CD14-positive monocyte (primary cell): ENCODE data around the gene LRRC8C. TPM values are rescaled to one million over a fixed set of nuclear protein-coding genes. Genes with fewer than 3 reads are reported as not detected.
"Not testable (repeated sequence)": the region's sequence is repeated elsewhere in the genome, so short reads cannot be mapped to it uniquely, and the experiment has no call there.

Experiments
- DNase-seq, 3 donors: peaks; one replicate each; pipeline ENCODE4 v3.0.0-alpha.2; 2011 to 2022
- H2AFZ ChIP-seq: 2 replicates; pipeline ENCODE4 v1.6.0; 2012; ENCODE audit warnings: mild to moderate bottlenecking, low read depth, low read length, inconsistent platforms; ENCODE audit not compliant: insufficient read depth, poor library complexity, severe bottlenecking
- H3K27ac ChIP-seq, 2 donors: 1 replicate in 1 of 2; 2 replicates in 1 of 2; pipeline ENCODE4 v1.5.1; 2012 to 2013; ENCODE audit warnings: low read length in 2 of 2, control low read depth in 1 of 2, inconsistent platforms in 1 of 2, low read depth in 1 of 2, mild to moderate bottlenecking in 1 of 2
- H3K27me3 ChIP-seq, 2 donors: one replicate each; pipeline versions ENCODE4 v1.6.0 to v1.6.1; 2011 to 2013; ENCODE audit warnings: low read length in 2 of 2; ENCODE audit not compliant: control insufficient read depth in 2 of 2, insufficient read depth in 2 of 2
- H3K36me3 ChIP-seq, 2 donors: replicated peaks in 1 of 2; 1 replicate in 1 of 2; 2 replicates in 1 of 2; pipeline versions ENCODE4 v1.5.1 to v1.6.1; 2012 to 2013; ENCODE audit warnings: low read length in 2 of 2, control low read depth in 1 of 2, inconsistent platforms in 1 of 2, mild to moderate bottlenecking in 1 of 2; ENCODE audit not compliant: insufficient read depth in 2 of 2, control insufficient read depth in 1 of 2
- H3K4me1 ChIP-seq, 2 donors: 1 replicate in 1 of 2; 2 replicates in 1 of 2; pipeline versions ENCODE4 v1.5.1 to v1.6.1; 2012 to 2013; ENCODE audit warnings: low read length in 2 of 2, control low read depth in 1 of 2, inconsistent platforms in 1 of 2, mild to moderate bottlenecking in 1 of 2, moderate library complexity in 1 of 2; ENCODE audit not compliant: insufficient read depth in 2 of 2, control insufficient read depth in 1 of 2
- H3K4me2 ChIP-seq: replicated peaks from 2 replicates; pipeline ENCODE3; 2012; ENCODE audit warnings: low read length, moderate library complexity, mild to moderate bottlenecking; ENCODE audit not compliant: poor library complexity, severe bottlenecking; ENCODE audit errors: extremely low read depth
- H3K4me3 ChIP-seq, 3 experiments: fragments of 200-600 bp in 1 of 3; sonication (generic) in 1 of 3; replicated peaks in 1 of 3; 1 replicate in 2 of 3; 2 replicates in 1 of 3; pipeline ENCODE4 v1.5.1; 2011 to 2013; ENCODE audit warnings: low read length in 3 of 3, mild to moderate bottlenecking in 3 of 3, control low read depth in 2 of 3, low read depth in 2 of 3, inconsistent platforms in 1 of 3, moderate library complexity in 1 of 3
- H3K79me2 ChIP-seq: 2 replicates; pipeline ENCODE4 v1.6.0; 2012; ENCODE audit warnings: mild to moderate bottlenecking, control low read depth, inconsistent platforms, low read length, moderate library complexity; ENCODE audit not compliant: insufficient read depth
- H3K9ac ChIP-seq: 2 replicates; pipeline ENCODE4 v1.6.0; 2017; ENCODE audit warnings: low read length, mild to moderate bottlenecking; ENCODE audit not compliant: insufficient read depth, poor library complexity, severe bottlenecking
- H3K9me3 ChIP-seq, 2 donors: replicated peaks in 1 of 2; 1 replicate in 1 of 2; 2 replicates in 1 of 2; pipeline versions ENCODE4 v1.5.1 to v1.6.1; 2012 to 2013; ENCODE audit warnings: low read length in 2 of 2, control low read depth in 1 of 2; ENCODE audit not compliant: control insufficient read depth in 1 of 2, insufficient read depth in 1 of 2
- H4K20me1 ChIP-seq: 2 replicates; pipeline ENCODE4 v1.6.0; 2012; ENCODE audit warnings: mild to moderate bottlenecking, low read length, control low read depth, moderate library complexity; ENCODE audit not compliant: insufficient read depth
- H3K27ac Mint-ChIP-seq, 7 donors: one replicate each; pipeline ENCODE4 v1.8.0; 2020; ENCODE audit warnings: mild to moderate bottlenecking in 7 of 7, mixed read lengths in 7 of 7, moderate library complexity in 6 of 7, inconsistent platforms in 2 of 7
- H3K27me3 Mint-ChIP-seq, 3 donors: one replicate each; pipeline ENCODE4 v1.8.0; 2021 to 2022; ENCODE audit warnings: low read depth in 3 of 3, mild to moderate bottlenecking in 3 of 3, mixed read lengths in 3 of 3, moderate library complexity in 3 of 3, inconsistent platforms in 1 of 3
- H3K36me3 Mint-ChIP-seq, 2 donors: one replicate each; pipeline ENCODE4 v1.8.0; 2020; ENCODE audit warnings: mixed read lengths in 2 of 2, inconsistent platforms in 1 of 2, mild to moderate bottlenecking in 1 of 2
- H3K4me1 Mint-ChIP-seq: one replicate; pipeline ENCODE4 v1.8.0; 2020; ENCODE audit warnings: mild to moderate bottlenecking, mixed read lengths
- H3K4me3 Mint-ChIP-seq, 2 donors: one replicate each; pipeline ENCODE4 v1.8.0; 2020; ENCODE audit warnings: mild to moderate bottlenecking in 2 of 2, mixed read lengths in 2 of 2, moderate library complexity in 1 of 2
- H3K9me3 Mint-ChIP-seq, 7 donors: one replicate each; pipeline ENCODE4 v1.8.0; 2020 to 2022; ENCODE audit warnings: mixed read lengths in 7 of 7, mild to moderate bottlenecking in 6 of 7, moderate library complexity in 6 of 7, inconsistent platforms in 2 of 7
- WGBS: methylation state at CpG from one replicate; pipeline ENCODE4 v1.1.5; 2013; ENCODE audit warnings: missing lambda C conversion rate; ENCODE audit not compliant: insufficient coverage; 5-methylcytosine and 5-hydroxymethylcytosine counted together
- intact Hi-C, 2 donors: fragments of 100-400 bp; cut with micrococcal nuclease; formaldehyde crosslinking; loops; one replicate each; pipeline versions ENCODE4 v1.15.0 to v1.15.1; 2023
- polyA plus RNA-seq, 3 donors: library from polyadenylated mRNA; depleted of rRNA in 1 of 3; unstranded in 2 of 3; stranded (reverse) in 1 of 3; fragments of 300-500 nt in 2 of 3; fragments of >200 nt in 1 of 3; fragmentation: Illumina TruSeq in 2 of 3; gene quantifications; 1 replicate in 2 of 3; 2 replicates in 1 of 3; pipeline ENCODE4 v1.2.3, GENCODE V29; 2012 to 2021
- TF ChIP-seq, protein P1 (sequence below): fragments of 200-600 bp; IDR thresholded peaks from one replicate; pipeline ENCODE4 v1.8.0; 2022; ENCODE audit warnings: antibody characterized with exemption, mild to moderate bottlenecking

Gene LRRC8C
- polyA plus RNA-seq, 3 donors, result 13.0 to 18.6 (median 16.3) TPM

DNA sequence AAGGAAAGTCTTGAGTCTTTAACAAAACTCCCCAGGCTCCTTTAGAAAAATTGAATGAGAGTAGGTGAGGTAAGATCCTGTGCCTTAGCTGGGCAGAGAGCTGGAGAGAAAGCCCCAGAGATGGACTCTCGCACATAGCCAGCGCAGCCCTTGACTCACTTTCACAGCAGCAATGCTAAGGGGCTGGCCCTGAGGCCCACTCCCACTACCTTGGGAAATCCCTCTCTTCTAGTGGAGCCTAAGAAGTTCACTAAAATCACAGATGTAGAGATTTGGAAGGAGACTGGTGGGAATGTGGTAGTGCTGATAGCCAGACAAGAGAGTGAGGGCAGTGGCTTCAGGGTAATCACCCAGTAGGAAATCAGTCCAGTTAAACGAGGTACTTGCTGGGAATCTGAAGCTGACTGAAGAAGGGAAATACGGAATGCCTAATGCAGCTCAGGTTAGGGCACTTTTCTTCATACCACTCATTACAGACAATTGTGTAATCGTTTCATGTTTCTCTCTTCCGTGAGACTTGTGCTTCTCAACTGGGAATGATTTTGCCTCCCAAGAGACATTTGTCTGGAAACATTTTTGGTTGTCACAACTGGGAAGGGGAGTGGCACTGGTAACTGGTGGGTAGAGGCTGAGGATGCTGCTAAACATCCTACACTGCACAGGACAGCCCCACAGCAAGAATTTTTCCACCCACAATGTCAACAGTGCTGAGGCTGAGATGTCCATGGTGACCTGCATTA is 42.4 kb upstream of the LRRC8C start:
- no peak overlapping the region for H3K4me3 Mint-ChIP-seq
- WGBS, result 50% methylated on average over 2 of the region's 6 CpGs

DNA sequence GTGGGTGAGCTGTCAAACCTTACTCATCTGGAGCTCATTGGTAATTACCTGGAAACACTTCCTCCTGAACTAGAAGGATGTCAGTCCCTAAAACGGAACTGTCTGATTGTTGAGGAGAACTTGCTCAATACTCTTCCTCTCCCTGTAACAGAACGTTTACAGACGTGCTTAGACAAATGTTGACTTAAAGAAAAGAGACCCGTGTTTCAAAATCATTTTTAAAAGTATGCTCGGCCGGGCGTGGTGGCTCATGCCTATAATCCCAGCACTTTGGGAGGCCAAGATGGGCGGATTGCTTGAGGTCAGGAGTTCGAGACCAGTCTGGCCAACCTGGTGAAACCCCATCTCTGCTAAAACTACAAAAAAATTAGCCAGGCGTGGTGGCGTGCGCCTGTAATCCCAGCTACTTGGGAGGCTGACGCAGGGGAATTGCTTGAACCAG is 40.0 kb upstream of the LRRC8C start:
- Mint-ChIP-seq H3K4me3 (peak overlapping the region; percentile 58 to 78), H3K36me3 (peaks cover 11 to 15% of the 10 kb centered on the region in 2 donors), H3K4me1 (peaks cover 27% of the 10 kb centered on the region), H3K27ac (peak overlapping the region; percentile 70 to 94 (median 90))
- peak overlapping the region; percentile 56 to 69 for H3K27ac ChIP-seq
- H3K4me2 ChIP-seq, result peak overlapping the region; percentile 35
- H3K79me2 ChIP-seq, H3K9me3 ChIP-seq, intact Hi-C loops, H3K36me3 ChIP-seq, H2AFZ ChIP-seq, H3K9me3 Mint-ChIP-seq, H3K27me3 ChIP-seq, H3K27me3 Mint-ChIP-seq: not testable (repeated sequence)
- H3K9ac ChIP-seq, result peak overlapping the region; percentile 11
- DNase-seq, result peak; percentile 69 to 89 (median 88)
- peak overlapping the region in 1 of 3 experiments; percentile 44 for H3K4me3 ChIP-seq
- WGBS, result no CpG with 5 or more reads among the region's 13 CpGs
- peaks cover 17% of the 10 kb centered on the region for H4K20me1 ChIP-seq
- H3K4me1 ChIP-seq, result peaks cover 16 to 21% of the 10 kb centered on the region in 2 donors

More for the DNA sequence above, 42.4 kb upstream of the LRRC8C start:
- intact Hi-C loops, result no loop called here
- H3K4me2 ChIP-seq, result no peak overlapping the region
- H3K79me2 ChIP-seq, result peaks cover 4% of the 10 kb centered on the region
- no peak overlapping the region for H3K27ac ChIP-seq
- TF ChIP-seq, protein P1, sequence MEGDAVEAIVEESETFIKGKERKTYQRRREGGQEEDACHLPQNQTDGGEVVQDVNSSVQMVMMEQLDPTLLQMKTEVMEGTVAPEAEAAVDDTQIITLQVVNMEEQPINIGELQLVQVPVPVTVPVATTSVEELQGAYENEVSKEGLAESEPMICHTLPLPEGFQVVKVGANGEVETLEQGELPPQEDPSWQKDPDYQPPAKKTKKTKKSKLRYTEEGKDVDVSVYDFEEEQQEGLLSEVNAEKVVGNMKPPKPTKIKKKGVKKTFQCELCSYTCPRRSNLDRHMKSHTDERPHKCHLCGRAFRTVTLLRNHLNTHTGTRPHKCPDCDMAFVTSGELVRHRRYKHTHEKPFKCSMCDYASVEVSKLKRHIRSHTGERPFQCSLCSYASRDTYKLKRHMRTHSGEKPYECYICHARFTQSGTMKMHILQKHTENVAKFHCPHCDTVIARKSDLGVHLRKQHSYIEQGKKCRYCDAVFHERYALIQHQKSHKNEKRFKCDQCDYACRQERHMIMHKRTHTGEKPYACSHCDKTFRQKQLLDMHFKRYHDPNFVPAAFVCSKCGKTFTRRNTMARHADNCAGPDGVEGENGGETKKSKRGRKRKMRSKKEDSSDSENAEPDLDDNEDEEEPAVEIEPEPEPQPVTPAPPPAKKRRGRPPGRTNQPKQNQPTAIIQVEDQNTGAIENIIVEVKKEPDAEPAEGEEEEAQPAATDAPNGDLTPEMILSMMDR, result no peak
- peaks cover 0 to 11% of the 10 kb centered on the region in 2 donors for H3K36me3 ChIP-seq
- peaks cover 16 to 21% of the 10 kb centered on the region in 2 donors for H3K4me1 ChIP-seq
- no peak overlapping the region for H3K4me3 ChIP-seq
- no peaks in the 10 kb centered on the region for H3K9me3 Mint-ChIP-seq
- peaks cover 17% of the 10 kb centered on the region for H4K20me1 ChIP-seq
- no peaks in the 10 kb centered on the region for H3K27me3 Mint-ChIP-seq
- no peak overlapping the region for H2AFZ ChIP-seq
- H3K27ac Mint-ChIP-seq, result peak overlapping the region in 1 of 7 donors; percentile 44
- no peaks in the 10 kb centered on the region for H3K9me3 ChIP-seq
- H3K36me3 Mint-ChIP-seq, result peaks cover 16 to 19% of the 10 kb centered on the region in 2 donors
- H3K9ac ChIP-seq, result no peak overlapping the region
- peaks cover 27% of the 10 kb centered on the region for H3K4me1 Mint-ChIP-seq
- H3K27me3 ChIP-seq, result no peaks in the 10 kb centered on the region
- DNase-seq, result no peak
